Hepatocyte (in vitro differentiated cells): Measurements from ENCODE around the gene SPOPL.

ENCODE experiments used
- CTCF ChIP-seq: fragments of 200-600 bp; sonication (generic); IDR thresholded peaks from 2 replicates; pipeline ENCODE4 v1.5.1; 2016; ENCODE audit warnings: antibody characterized with exemption, mild to moderate bottlenecking; ENCODE audit not compliant: poor library complexity
- EZH2 ChIP-seq: fragments of 200-600 bp; sonication (generic); IDR thresholded peaks from 2 replicates; pipeline ENCODE4 v1.6.1; 2016; ENCODE audit warnings: antibody characterized with exemption, mild to moderate bottlenecking, borderline replicate concordance

DNA sequence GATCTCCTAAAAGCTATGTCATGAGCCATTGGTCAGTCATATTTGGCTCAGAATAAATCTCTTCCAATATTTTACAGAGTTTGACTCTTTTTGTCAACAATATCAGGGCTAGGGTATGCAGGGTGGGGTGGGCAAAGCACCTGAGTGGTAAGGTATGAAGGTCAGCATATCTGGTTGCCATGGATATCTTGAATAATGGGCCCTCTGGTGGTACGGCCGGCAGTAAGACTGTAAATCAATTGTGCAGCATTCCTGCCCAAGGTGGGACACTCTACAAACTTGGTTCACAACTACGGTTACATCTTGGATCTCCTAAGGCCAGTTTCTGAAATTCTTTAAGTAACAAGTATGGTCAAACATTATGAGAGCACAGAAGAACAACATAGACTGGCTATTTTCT lies 119.6 kb downstream of the SPOPL start:
- TF ChIP-seq EZH2 (no peak), CTCF (no peak)
